Left kidney (tissue), 2 donors: ENCODE data around the gene RAB11FIP5. TPM values are rescaled to one million over a fixed set of nuclear protein-coding genes. Genes with fewer than 3 reads are reported as not detected.
"Not testable (repeated sequence)": the region's sequence is repeated elsewhere in the genome, so short reads cannot be mapped to it uniquely, and the experiment has no call there.

Experiments
- DNase-seq: peaks from one replicate; pipeline ENCODE4 v3.0.0-alpha.2; 2013
- polyA plus RNA-seq: library from polyadenylated mRNA; unstranded; fragments of 120-200 nt; gene quantifications from one replicate; pipeline ENCODE4 v1.2.1, GENCODE V29; 2013; ENCODE audit not compliant: insufficient read length

Gene RAB11FIP5
- polyA plus RNA-seq, 1 donor: 43.9 TPM

GRCh38 chr2:73070643-73071359 lies 41.9 kb downstream of the RAB11FIP5 start:
- no peak for DNase-seq

DNA sequence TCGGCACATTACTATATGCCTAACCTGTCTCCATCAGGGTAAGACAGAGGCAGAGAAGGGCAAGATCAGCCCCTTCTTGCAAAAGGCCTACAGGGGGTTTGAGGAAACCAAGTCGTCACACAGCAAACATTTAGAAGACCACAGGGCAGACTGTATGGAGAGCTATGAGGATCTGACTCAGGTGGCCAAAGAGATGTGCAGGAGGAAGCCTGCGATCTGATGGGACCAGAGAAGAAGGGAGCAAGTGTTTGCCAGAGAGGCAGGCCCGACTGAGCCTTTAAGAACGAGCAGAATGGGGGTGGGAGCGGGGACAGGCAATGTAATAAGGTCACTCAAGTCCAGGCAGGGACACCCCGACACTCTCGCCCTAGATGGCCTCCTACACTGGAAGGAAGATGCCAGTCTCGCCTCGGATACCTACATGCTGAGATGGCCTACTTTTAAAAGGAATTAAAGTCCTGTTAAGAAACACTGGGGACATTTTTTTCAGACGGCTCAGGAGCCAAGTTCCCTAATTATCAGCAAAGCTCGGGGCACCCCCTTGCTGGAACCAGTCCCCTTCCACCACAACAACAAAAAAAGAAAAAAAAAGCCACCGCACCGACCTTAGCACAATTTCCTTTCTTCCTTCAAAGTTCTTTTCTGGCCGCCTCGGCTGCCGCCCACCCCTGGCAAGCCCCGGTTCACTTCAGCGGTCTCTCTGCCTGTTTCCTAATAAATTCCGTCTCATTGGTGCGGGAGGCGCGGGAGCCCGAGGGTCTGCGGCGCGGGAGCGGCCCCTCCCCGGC lies 42.7 kb downstream of the RAB11FIP5 start:
- DNase-seq: no peak

DNA sequence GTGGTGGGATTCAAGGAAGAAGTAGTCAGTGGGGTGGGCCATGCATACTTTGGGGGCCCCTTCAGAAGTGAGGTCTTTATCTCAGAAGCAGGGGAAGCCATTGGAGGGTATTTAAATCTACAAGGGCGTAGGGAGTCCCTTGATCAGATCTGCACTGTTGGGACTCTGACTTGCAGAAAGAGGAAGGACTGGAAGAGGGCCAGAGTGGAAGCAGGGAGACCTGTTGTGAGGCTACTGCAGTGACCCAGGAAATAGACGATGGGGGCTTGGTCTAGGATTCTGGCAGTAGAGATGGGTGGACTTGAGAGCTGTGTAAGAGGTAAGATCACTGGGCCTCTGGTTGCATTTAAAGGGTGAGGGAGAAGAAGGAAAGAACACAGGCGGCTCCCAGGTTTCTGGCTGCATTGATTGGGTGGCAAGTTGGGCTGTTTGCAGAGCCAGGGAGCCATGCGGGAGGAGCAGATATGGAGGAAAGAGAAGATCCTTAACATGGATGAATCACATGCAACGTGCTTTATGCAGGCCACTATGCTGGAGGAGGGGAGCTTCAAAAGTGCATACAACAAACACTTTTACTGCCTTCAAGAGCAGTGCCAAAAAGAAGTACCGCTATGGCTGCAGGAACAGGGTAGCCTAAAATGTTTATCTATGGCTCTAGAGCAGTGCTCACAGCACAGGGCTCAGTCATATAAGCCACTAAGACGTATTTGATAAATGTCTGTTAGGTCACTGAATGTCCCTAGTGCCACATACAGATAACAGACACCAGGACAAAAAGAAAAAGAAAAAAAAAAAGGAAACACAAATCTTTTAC lies 43.5 kb downstream of the RAB11FIP5 start:
- DNase-seq: no peak

DNA sequence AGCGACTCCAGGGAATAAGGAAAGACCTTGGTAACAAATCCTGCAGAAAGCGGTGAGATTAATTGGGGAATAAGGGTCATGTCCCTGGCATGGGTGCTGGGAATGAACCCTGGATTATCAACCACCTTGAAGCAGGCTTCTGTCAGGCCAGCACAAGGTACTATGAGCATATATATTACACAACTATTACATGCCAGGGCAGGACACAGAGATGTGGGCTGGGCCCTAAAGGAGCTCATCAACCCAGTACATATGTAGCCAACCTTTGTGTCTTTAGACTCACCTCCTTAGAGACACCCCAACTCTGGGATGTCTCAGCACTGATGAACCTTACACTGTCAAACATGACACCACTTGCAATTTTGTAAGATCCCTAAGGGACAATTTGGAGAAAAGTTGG lies 44.6 kb downstream of the RAB11FIP5 start:
- no peak for DNase-seq

DNA sequence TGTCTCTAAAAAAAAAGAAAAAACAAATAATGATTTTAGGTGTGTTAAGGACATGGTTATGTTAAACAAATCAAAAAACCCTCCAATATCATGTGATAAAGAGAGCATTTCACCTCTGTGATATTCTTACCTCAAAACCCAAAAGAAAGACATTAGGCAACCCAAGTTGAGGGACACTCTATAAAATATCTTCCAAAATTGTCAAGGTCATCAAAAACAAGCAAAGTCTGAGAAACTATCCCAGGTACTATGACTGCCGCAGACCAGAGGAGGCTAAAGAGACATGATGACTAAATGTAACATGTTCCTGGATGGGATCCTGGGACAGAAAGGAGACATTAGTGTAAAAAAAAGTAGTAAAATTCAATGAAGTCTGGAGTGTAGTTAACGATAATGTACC lies 45.7 kb downstream of the RAB11FIP5 start:
- no peak for DNase-seq

GRCh38 chr2:73065070-73065469 lies 47.7 kb downstream of the RAB11FIP5 start:
- DNase-seq: not testable (repeated sequence)

- DNase-seq: no peak
Observed at GRCh38 chr2:73063909-73064875, 48.6 kb downstream of the RAB11FIP5 start.

GRCh38 chr2:73063472-73063871 lies 49.3 kb downstream of the RAB11FIP5 start:
- no peak for DNase-seq

- no peak for DNase-seq
Observed at GRCh38 chr2:73059106-73059505, 53.6 kb downstream of the RAB11FIP5 start.

- no peak for DNase-seq
Observed at GRCh38 chr2:73054980-73055379, 57.8 kb downstream of the RAB11FIP5 start.

GRCh38 chr2:73053316-73054114 lies 59.2 kb downstream of the RAB11FIP5 start:
- DNase-seq: no peak

DNA sequence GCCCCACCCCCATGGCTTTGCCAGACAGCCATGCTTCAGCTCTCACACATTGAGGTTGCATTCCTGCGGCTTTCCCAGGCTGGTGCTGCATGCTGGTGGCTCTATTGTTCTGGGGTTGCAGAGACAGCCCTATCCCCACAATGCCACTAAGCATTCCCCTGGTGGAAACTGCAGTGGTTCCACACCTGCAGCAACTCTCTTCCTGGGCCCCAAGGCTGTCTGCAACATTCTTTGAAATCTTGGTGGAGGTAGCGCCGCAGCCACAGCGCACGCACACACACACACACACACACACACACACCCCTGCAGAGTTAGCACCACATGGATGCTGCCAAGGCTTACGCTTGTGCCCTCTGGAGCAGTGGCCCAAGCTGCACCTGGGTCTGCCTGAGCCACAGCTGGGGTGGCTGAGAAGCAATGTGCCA lies 62.6 kb downstream of the RAB11FIP5 start:
- DNase-seq: no peak

DNA sequence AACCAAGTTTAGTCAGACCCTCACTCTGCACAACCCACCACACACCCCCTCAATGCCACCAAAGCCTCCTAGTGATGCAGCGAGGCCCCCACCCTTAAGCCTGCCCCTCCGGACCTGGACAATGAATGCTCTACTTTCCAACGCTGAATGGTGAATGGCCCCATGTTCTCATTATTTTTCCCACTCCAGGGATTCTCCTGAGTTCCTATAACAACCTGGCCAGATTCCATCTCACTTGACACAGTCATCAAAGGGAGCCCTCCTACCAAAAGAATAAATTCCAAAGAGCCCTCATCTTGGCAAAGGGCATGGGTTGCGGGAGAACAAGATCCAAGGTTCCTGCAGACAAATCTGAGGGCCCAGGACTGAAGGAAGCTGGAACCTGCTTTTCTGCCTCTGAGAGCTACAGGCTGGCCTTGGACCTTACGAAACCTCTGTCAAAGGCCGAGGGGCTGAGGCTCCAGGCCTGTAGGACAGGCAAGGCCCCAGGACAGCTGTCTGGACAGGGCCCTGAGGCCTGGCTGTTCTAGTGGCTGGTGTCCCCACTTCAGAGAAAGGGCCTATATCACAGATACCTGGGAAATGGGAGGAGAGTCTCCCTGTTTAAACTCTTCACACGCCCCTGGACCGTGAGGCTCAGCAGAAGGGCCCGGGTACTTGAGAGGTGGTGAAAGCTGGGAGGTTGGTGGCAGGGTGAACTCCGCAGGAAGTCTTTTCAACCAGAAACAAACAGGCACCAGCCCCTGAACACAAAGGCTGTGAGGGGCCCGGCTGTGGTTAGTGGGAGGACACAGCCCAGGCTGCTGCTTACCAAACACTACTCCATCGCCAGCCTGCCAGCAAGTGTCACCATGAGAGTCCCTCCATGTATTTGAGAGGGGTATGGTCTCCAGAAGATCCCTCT lies 68.6 kb downstream of the RAB11FIP5 start:
- DNase-seq: no peak

DNA sequence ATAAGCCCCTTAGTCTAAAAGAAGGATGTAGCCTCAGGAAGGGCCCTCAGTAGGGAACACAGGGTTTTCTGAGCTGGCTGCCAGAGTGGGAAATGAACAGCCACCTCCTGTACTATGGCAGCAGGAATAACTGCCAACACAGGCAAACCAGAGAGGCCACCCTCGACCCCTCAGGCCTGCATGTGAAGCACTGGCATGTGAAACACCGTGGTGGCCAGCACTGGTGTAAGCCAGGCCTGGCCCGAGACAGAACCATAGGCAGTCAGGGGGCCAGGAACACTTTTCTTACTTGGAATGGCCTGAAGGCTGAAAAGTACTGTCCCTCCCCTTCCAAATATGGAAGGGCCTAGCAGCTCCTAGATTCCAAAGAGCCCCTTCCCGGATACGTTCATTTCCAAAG lies 69.5 kb downstream of the RAB11FIP5 start:
- no peak for DNase-seq

DNA sequence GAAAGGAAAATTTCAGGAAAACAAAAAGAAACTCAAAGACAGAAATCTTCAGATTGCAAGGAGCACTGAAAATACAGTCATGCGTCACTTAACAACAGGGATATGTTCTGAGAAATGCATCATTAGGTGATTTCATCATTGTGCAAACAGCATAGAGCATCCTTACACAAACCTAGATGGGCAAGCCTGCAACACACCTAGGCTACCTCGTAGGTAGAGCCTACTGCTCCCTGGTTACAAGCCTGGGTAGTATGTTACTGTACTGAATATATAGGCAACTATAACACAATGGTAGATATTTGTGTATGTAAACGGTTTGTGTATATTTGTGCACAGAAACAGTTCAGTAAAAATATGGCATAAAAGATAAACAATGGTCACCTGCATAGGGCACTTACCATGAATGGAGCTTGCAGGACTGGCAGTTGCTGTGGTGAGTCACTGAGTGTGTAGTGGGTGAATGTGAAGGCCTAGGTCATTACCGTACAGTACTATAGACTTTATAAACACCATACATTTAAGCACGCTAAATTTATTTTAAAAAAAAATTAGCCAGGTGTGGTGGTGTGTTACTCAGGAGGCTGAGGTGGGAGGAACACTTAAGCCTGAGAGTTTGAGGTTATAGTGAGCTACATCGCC lies 74.7 kb downstream of the RAB11FIP5 start:
- DNase-seq: no peak

DNA sequence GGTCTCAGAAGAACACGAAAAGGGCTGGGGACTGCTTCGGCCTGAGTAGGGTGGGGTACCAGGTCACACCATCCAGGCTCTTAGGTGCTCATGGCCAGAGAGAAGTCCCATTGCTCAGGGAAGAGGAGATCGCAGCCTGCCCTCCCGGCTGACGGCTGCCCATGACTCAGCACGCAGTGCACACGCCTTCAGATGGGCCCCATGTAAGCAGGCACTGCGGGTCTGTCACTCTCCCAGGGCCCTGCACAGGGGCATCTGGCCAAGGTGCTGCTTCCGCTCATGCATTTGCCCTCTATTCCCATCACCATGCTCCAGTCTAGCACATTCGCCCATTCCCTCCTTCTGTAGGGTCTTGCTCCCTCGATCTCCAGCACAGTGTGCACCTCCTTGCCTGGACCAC lies 76.0 kb downstream of the RAB11FIP5 start:
- DNase-seq: no peak

GRCh38 chr2:73035899-73036711 lies 76.6 kb downstream of the RAB11FIP5 start:
- no peak for DNase-seq
